Colonic mucosa (tissue), 4 donors: ENCODE results near the gene ROBO4. TPM values are rescaled to one million over a fixed set of nuclear protein-coding genes. Genes with fewer than 3 reads are reported as not detected.

Experiments used
- DNase-seq: peaks from one replicate; pipeline ENCODE4 v3.0.0-alpha.2; 2020
- H3K27ac ChIP-seq: fragments of 200-600 bp; one replicate; pipeline ENCODE4 v1.8.0; 2021
- H3K27me3 ChIP-seq: fragments of 200-600 bp; one replicate; pipeline ENCODE4 v1.8.0; 2021
- H3K36me3 ChIP-seq: fragments of 200-600 bp; one replicate; pipeline ENCODE4 v1.8.0; 2021
- H3K4me1 ChIP-seq: fragments of 200-600 bp; one replicate; pipeline ENCODE4 v1.8.0; 2021; ENCODE audit warnings: mild to moderate bottlenecking
- H3K4me3 ChIP-seq: fragments of 200-600 bp; one replicate; pipeline ENCODE4 v1.8.0; 2021
- H3K9ac ChIP-seq, 2 donors: one replicate each; pipeline ENCODE4 v1.7.0; 2013; ENCODE audit warnings: control low read depth in 2 of 2, low read depth in 2 of 2, low read length in 2 of 2
- H3K9me3 ChIP-seq: fragments of 200-600 bp; one replicate; pipeline ENCODE4 v1.8.0; 2021
- intact Hi-C: fragments of 100-400 bp; cut with DNase I; formaldehyde crosslinking; loops from one replicate; pipeline ENCODE4 v1.14.1; 2022
- total RNA-seq, 2 donors: library from RNA; stranded (reverse); fragmentation: NEBNext Ultra II Directional in 1 of 2; extraction: Animal tissue kit (Norgen Biotek cat#: 25700) in 1 of 2; gene quantifications; one replicate each; pipeline ENCODE4 v1.2.1, GENCODE V29; 2021
- TF ChIP-seq, protein P1 (sequence below): fragments of 200-600 bp; IDR thresholded peaks from one replicate; pipeline ENCODE4 v1.8.0; 2022; ENCODE audit warnings: antibody characterized with exemption, mild to moderate bottlenecking
- donor health status: healthy.
- donor health status: DM: no; HTN: no; CAD: no.
- donor health status: DM: no; HTN: no; CAD: no.

ROBO4 gene
- total RNA-seq, 2 donors from 2014 or later = 4.0 to 5.0 TPM

DNA sequence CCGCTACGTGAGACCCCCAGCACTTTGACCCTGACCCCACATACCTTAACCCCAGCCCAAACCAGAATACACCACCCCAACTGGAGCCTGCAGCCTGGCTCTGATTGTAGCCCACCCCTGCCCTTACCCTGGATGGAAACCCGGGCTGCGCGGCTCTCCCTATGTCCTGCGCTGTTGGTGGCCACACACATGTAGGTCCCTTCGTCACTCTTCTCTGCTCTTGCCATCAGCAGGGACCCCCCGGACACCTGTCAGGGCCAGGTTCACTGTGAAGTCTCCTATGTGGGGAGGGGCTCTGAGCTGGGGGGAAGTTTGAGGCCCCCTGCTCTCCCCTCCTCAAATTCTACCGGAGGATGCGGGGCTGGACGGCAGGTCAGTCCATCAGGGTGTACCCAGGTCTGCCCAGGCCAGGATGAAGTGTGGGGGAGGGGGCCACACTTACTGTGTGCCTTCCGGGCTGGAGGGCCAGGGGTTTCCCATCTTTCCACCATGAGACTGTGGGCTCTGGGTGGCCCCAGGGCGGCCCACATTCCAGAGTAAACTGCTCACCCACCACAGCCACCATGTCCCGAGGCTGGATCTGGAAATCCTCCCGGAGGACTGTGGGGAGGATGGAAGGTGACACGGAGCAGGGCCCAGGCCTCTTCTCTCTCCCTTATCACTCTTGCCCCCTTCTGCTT, 1.5 kb downstream of the ROBO4 start:
- Histone ChIP-seq H3K9ac (no peak overlapping the region), H3K4me1 (no peaks in the 10 kb centered on the region), H3K9me3 (no peaks in the 10 kb centered on the region), H3K27me3 (no peaks in the 10 kb centered on the region), H3K27ac (peak overlapping the region; percentile 12), H3K4me3 (no peak overlapping the region), H3K36me3 (no peaks in the 10 kb centered on the region)
- TF ChIP-seq, protein P1, sequence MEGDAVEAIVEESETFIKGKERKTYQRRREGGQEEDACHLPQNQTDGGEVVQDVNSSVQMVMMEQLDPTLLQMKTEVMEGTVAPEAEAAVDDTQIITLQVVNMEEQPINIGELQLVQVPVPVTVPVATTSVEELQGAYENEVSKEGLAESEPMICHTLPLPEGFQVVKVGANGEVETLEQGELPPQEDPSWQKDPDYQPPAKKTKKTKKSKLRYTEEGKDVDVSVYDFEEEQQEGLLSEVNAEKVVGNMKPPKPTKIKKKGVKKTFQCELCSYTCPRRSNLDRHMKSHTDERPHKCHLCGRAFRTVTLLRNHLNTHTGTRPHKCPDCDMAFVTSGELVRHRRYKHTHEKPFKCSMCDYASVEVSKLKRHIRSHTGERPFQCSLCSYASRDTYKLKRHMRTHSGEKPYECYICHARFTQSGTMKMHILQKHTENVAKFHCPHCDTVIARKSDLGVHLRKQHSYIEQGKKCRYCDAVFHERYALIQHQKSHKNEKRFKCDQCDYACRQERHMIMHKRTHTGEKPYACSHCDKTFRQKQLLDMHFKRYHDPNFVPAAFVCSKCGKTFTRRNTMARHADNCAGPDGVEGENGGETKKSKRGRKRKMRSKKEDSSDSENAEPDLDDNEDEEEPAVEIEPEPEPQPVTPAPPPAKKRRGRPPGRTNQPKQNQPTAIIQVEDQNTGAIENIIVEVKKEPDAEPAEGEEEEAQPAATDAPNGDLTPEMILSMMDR = no peak
- intact Hi-C loops = no loop called here
- DNase-seq = no peak

DNA sequence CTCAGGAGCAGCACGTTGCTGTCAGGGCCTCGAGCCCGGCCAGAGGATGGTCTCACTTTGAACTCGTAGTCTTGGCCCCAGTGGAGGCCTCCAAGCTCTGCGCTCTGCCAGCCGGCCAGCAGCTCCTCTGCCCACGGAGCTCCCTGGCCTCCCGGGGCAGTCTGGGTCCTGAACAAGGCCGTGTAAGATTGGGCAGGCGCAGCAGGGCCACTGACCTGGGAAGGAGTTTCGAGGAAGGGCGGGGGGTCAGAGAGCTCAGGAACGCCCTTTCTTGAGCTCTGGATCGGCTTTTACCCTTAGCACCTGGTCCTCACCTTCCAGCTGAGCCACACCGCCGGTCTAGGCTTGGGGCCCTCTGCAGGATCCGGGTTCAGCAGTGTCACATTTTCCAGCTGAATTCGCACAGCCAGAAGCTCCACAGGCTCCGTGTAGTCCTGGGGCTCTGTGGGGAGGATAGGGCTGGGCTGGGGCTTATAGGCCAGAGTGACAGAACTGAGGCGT, 2.1 kb downstream of the ROBO4 start:
- no peaks in the 10 kb centered on the region for H3K27me3 ChIP-seq
- H3K36me3 ChIP-seq = no peaks in the 10 kb centered on the region
- no peak overlapping the region for H3K4me3 ChIP-seq
- H3K9me3 ChIP-seq = no peaks in the 10 kb centered on the region
- intact Hi-C loops = no loop called here
- no peak overlapping the region for H3K27ac ChIP-seq
- TF ChIP-seq, protein P1 = no peak
- H3K4me1 ChIP-seq = no peaks in the 10 kb centered on the region
- DNase-seq = no peak
- no peak overlapping the region for H3K9ac ChIP-seq

DNA sequence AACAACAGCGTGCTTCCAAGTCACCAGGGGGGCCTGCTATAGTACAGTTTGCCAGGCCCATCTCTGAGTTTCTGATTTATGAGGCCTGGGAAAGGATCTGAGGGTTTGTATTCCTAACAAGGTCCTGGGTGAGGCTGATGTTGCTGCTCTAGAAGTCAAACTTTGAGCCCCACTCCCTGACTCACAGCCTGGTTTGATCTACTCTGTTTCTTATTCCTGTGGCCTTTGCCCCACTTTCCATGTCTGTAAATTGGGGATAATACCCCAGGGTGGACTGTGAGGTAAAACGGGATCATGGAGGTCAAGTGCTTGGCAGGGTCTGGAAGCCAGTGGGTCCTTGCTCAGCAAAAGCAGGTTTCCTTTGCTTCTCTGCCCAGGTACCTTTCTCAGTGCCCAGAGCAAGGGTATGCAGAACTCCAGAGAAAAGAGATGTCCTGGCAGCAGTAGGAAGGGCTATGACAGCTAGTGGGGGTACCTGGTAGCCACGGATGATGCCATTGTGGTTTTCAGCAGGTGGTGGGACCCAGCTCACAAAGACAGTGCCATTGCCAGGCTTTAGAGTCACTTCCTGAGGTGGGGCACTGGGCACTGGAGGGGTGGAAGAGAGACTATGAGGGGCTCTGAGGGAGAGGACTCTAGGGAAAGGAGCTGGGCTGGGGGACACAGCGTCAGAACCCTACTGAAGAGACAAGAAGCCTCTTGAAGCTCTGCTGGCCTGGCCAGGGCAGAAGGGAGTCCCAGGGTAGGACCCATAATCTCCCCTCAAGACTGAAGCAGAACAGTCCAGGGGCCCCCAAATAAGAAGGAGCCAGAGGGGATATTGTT, 2.8 kb downstream of the ROBO4 start:
- no peak overlapping the region for H3K4me3 ChIP-seq
- H3K27ac ChIP-seq = no peak overlapping the region
- intact Hi-C loops = no loop called here
- no peaks in the 10 kb centered on the region for H3K36me3 ChIP-seq
- no peaks in the 10 kb centered on the region for H3K4me1 ChIP-seq
- no peaks in the 10 kb centered on the region for H3K9me3 ChIP-seq
- TF ChIP-seq, protein P1 = no peak
- H3K27me3 ChIP-seq = no peaks in the 10 kb centered on the region
- DNase-seq = no peak
- no peak overlapping the region for H3K9ac ChIP-seq

DNA sequence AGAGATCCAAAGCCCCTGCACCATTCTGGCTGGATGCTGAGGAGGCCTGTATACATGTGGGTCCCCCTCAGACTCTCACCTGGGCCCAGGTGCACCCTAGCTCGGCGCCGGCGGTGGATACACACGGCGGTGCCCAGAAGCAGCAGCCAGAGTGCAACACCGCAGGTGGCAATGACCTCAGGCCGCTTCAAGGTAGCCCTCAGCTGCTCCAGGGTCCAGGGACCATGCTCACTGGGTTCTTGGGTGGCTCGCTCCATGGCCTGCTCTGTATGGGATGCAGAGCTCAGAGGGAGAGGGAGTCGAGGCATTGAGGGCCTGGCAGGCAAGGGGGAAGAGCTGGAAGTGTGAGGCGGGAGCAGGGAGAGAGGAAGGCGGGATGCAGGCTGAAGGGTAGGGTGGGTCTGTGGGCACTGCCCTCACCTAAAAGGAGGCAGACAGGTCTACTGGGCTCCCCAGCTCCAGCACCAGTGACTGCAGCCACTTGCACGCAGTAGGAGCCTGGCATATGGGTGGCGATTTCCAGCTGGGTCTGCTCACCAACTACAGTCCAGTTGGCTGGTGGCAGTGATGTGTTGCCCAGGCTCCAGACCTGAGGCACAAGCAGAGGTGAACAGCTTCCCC, 3.8 kb downstream of the ROBO4 start:
- no peak overlapping the region for H3K4me3 ChIP-seq

More for the DNA sequence above, 3.8 kb downstream of the ROBO4 start:
- intact Hi-C loops = no loop called here
- H3K27me3 ChIP-seq = no peaks in the 10 kb centered on the region
- TF ChIP-seq, protein P1 = no peak
- no peaks in the 10 kb centered on the region for H3K36me3 ChIP-seq
- no peak for DNase-seq
- H3K9me3 ChIP-seq = no peaks in the 10 kb centered on the region
- H3K9ac ChIP-seq = no peak overlapping the region
- no peak overlapping the region for H3K27ac ChIP-seq
- no peaks in the 10 kb centered on the region for H3K4me1 ChIP-seq
